ENCODE measurements around the gene TMEM140.

GRCh38 chr7:135189221-135189662 is 41.4 kb downstream of the TMEM140 start:
- TF ChIP-seq CTCF (conservative IDR thresholded peaks at IDR 0.05; ENCODE audit: low read depth, low read length) (no peak), EZH2 (IDR thresholded peaks at IDR 0.05; ENCODE audit: borderline replicate concordance, low read depth, low read length, poor library complexity, severe bottlenecking) (no peak)

All from A673 (cell line).